Osteocyte (in vitro differentiated cells): ENCODE results near the gene GSX1. TPM values are rescaled to one million over a fixed set of nuclear protein-coding genes. Genes with fewer than 3 reads are reported as not detected.

Experiments used
- DNase-seq: peaks from one replicate; pipeline ENCODE4 v3.0.0; 2021; ENCODE audit warnings: mixed read lengths; ENCODE audit not compliant: unreplicated experiment; ENCODE audit errors: extremely low spot score
- H3K27ac Mint-ChIP-seq: one replicate; pipeline ENCODE4 v1.8.0; 2021; ENCODE audit warnings: mild to moderate bottlenecking, mixed read lengths; ENCODE audit not compliant: unreplicated experiment
- H3K27me3 Mint-ChIP-seq: one replicate; pipeline ENCODE4 v1.8.0; 2021; ENCODE audit warnings: mixed read lengths; ENCODE audit not compliant: unreplicated experiment
- H3K36me3 Mint-ChIP-seq: one replicate; pipeline ENCODE4 v1.8.0; 2021; ENCODE audit warnings: mixed read lengths; ENCODE audit not compliant: unreplicated experiment
- H3K4me1 Mint-ChIP-seq: one replicate; pipeline ENCODE4 v1.8.0; 2021; ENCODE audit warnings: mixed read lengths; ENCODE audit not compliant: unreplicated experiment
- H3K4me3 Mint-ChIP-seq: one replicate; pipeline ENCODE4 v1.8.0; 2021; ENCODE audit warnings: mild to moderate bottlenecking, moderate library complexity, mixed read lengths; ENCODE audit not compliant: unreplicated experiment
- H3K9me3 Mint-ChIP-seq: one replicate; pipeline ENCODE4 v1.8.0; 2021; ENCODE audit warnings: mixed read lengths; ENCODE audit not compliant: unreplicated experiment
- CTCF ChIP-seq: fragments of 200-600 bp; sonication (generic); IDR thresholded peaks from 2 replicates; pipeline ENCODE4 v1.5.0; 2021; ENCODE audit warnings: antibody characterized with exemption, mild to moderate bottlenecking, moderate library complexity
- total RNA-seq: library from RNA; stranded (reverse); gene quantifications from 2 replicates; pipeline ENCODE4 v1.2.1, GENCODE V29; 2021

The GSX1 gene
- total RNA-seq, 1 donor from 2014 or later: not detected

- H3K36me3 Mint-ChIP-seq: no peaks in the 10 kb centered on the region
- peaks cover 4% of the 10 kb centered on the region for H3K9me3 Mint-ChIP-seq
- H3K4me3 Mint-ChIP-seq: no peak overlapping the region
- no peak for DNase-seq
- H3K4me1 Mint-ChIP-seq: no peaks in the 10 kb centered on the region
- no peak for TF ChIP-seq CTCF
- H3K27me3 Mint-ChIP-seq: peaks cover 19% of the 10 kb centered on the region
- no peak overlapping the region for H3K27ac Mint-ChIP-seq
Observed at GRCh38 chr13:27842571-27842970, 50.3 kb downstream of the GSX1 start.

Other genes starting within 250 kb of the GSX1 start
- 7.2 and 8.4 TPM in 2 replicates for gene LNX2, start 172.0 kb upstream of the GSX1 start, total RNA-seq
- 96.4 and 101 TPM in 2 replicates for gene POLR1D, start 170.6 kb upstream of the GSX1 start, total RNA-seq
- not detected in 2 replicates for gene PDX1, start 127.5 kb downstream of the GSX1 start, total RNA-seq
- gene CDX2, start 176.8 kb downstream of the GSX1 start, total RNA-seq: not detected in 2 replicates
- not detected in 2 replicates for gene URAD, start 196.2 kb downstream of the GSX1 start, total RNA-seq